Nephron (organoid): ENCODE data around the gene ACAA1.
A peak's percentile ranks its signal among the peaks of the same experiment; 100 is the strongest.

ENCODE experiments used
- H3K27ac Mint-ChIP-seq, 3 experiments: 2 replicates each; pipeline ENCODE4 v1.8.0; 2020; ENCODE audit warnings: mixed read lengths in 3 of 3, mild to moderate bottlenecking in 2 of 3, moderate library complexity in 1 of 3
- H3K27me3 Mint-ChIP-seq: 2 replicates; pipeline ENCODE4 v1.8.0; 2021; ENCODE audit warnings: low read depth, mild to moderate bottlenecking, moderate library complexity, mixed read lengths
- H3K36me3 Mint-ChIP-seq: 2 replicates; pipeline ENCODE4 v1.8.0; 2020; ENCODE audit warnings: low read depth, mixed read lengths
- H3K4me1 Mint-ChIP-seq: 2 replicates; pipeline ENCODE4 v1.8.0; 2020; ENCODE audit warnings: mixed read lengths
- H3K4me3 Mint-ChIP-seq, 3 experiments: 2 replicates each; pipeline ENCODE4 v1.8.0; 2020; ENCODE audit warnings: mild to moderate bottlenecking in 3 of 3, mixed read lengths in 3 of 3, moderate library complexity in 2 of 3
- H3K9me3 Mint-ChIP-seq: 2 replicates; pipeline ENCODE4 v1.8.0; 2020; ENCODE audit warnings: mixed read lengths
- TF ChIP-seq, protein P1 (sequence below), 3 experiments: fragments of 200-600 bp; sonication (generic); IDR thresholded peaks; one replicate each; pipeline ENCODE4 v1.5.0; 2021; ENCODE audit warnings: antibody characterized with exemption in 3 of 3; ENCODE audit not compliant: unreplicated experiment in 3 of 3

ACAA1 gene

GRCh38 chr3:38136777-38137614 lies at the start of gene ACAA1:
Gene ACAA1, minus strand, starts transcription at chr3:38137127. Its CDS starts 92 bp downstream, at chr3:38137035.
- H3K4me3 Mint-ChIP-seq: peak within 1 kb of the TSS; percentile 82 to 93 (median 90)
- H3K27ac Mint-ChIP-seq: peak within 1 kb of the TSS; percentile 79 to 91 (median 90)
- H3K36me3 Mint-ChIP-seq: peaks cover 20% of the 10 kb centered on the region
- H3K4me1 Mint-ChIP-seq: peaks cover 42% of the 10 kb centered on the region
- no peaks in the 10 kb centered on the region for H3K27me3 Mint-ChIP-seq
- no peaks in the 10 kb centered on the region for H3K9me3 Mint-ChIP-seq
- TF ChIP-seq, protein P1, sequence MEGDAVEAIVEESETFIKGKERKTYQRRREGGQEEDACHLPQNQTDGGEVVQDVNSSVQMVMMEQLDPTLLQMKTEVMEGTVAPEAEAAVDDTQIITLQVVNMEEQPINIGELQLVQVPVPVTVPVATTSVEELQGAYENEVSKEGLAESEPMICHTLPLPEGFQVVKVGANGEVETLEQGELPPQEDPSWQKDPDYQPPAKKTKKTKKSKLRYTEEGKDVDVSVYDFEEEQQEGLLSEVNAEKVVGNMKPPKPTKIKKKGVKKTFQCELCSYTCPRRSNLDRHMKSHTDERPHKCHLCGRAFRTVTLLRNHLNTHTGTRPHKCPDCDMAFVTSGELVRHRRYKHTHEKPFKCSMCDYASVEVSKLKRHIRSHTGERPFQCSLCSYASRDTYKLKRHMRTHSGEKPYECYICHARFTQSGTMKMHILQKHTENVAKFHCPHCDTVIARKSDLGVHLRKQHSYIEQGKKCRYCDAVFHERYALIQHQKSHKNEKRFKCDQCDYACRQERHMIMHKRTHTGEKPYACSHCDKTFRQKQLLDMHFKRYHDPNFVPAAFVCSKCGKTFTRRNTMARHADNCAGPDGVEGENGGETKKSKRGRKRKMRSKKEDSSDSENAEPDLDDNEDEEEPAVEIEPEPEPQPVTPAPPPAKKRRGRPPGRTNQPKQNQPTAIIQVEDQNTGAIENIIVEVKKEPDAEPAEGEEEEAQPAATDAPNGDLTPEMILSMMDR (IDR thresholded peaks at IDR 0.05; ENCODE audit: unreplicated experiment in 3 of 3): no peak

DNA sequence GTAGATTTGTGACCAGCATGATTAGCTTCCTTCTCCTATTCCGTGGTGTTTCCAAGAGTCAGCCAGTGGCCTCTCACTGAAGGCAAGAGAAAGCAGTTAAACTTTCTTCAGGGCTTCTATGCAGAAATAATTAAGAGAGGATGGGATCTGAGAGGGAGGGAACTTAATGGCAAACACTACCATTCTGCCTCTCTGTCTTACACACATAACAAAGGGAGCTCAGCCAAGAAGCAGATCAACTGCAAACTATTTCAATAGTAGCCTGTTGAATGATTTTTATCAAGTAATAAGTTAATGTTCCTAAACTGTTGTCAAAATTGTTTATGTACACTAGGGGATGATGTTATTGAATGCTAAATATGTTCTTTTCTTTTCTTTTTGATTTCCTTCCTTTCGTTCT lies 40.3 kb upstream of the ACAA1 start:
- TF ChIP-seq, protein P1 (IDR thresholded peaks at IDR 0.05; ENCODE audit: unreplicated experiment in 3 of 3): no peak
- H3K27me3 Mint-ChIP-seq: no peaks in the 10 kb centered on the region

DNA sequence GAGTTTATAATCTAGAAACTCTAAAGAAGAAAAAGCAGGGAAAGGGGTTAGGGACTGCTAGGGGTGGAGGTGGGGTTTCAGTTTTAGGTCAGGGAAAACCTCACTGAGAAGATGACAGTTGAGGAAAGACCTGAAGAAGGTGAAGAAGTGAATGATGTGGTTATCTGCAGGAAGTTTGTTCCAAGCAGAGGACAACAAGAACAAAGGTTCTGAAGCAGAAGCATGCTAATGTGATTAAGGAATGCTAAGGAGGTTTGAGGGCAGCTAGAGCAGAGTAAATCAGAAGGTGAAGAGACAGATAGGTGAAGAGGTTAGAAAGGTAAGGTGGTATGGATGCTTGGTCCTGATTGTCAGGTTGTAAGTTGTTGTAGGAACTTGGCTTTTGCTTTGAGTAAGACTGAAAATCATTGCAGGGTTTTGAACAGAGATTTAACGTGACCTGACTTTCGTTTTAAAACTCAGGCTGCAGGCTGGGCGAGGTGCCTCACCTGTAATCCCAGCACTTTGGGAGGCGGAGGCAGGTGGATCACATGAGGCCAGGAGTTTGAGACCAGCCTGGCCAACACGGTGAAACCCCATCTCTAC lies 37.0 kb upstream of the ACAA1 start:
- H3K4me3 Mint-ChIP-seq: no peak overlapping the region
- peaks cover 19% of the 10 kb centered on the region for H3K4me1 Mint-ChIP-seq
- H3K9me3 Mint-ChIP-seq: no peaks in the 10 kb centered on the region
- TF ChIP-seq, protein P1 (IDR thresholded peaks at IDR 0.05; ENCODE audit: unreplicated experiment in 3 of 3): no peak
- no peaks in the 10 kb centered on the region for H3K27me3 Mint-ChIP-seq
- no peak overlapping the region for H3K27ac Mint-ChIP-seq
- H3K36me3 Mint-ChIP-seq: peaks cover 5% of the 10 kb centered on the region

More for the DNA sequence above, 40.3 kb upstream of the ACAA1 start:
- H3K9me3 Mint-ChIP-seq: no peaks in the 10 kb centered on the region
- peaks cover 13% of the 10 kb centered on the region for H3K4me1 Mint-ChIP-seq
- no peak overlapping the region for H3K4me3 Mint-ChIP-seq
- H3K36me3 Mint-ChIP-seq: peaks cover 14% of the 10 kb centered on the region
- peak overlapping the region; percentile 5 to 58 (median 18) for H3K27ac Mint-ChIP-seq

- Mint-ChIP-seq H3K27ac (no peak overlapping the region), H3K9me3 (no peaks in the 10 kb centered on the region), H3K4me1 (peaks cover 35% of the 10 kb centered on the region), H3K4me3 (no peak overlapping the region), H3K27me3 (no peaks in the 10 kb centered on the region), H3K36me3 (peaks cover 8% of the 10 kb centered on the region)
- TF ChIP-seq, protein P1 (IDR thresholded peaks at IDR 0.05; ENCODE audit: unreplicated experiment in 3 of 3): no peak
Observed at GRCh38 chr3:38171622-38172021, 34.7 kb upstream of the ACAA1 start.

DNA sequence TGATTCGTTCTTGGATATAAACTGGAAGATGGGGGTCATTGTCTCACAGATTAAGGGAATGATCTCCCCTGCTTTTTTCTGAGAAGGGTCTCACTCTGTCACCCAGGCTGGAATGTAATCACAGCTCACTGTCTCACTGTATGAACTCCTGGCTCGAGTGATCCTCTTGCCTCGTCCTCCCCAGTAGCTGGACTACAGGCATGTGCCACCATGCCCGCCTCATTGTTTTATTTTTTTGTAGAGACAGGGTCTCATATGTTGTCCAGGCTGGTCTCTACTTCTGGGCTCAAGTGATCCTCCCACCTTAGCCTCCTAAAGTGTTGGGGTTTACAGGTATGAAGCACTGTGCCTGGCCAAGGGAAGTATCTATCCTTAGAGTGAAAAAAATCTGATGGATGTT lies 33.8 kb upstream of the ACAA1 start:
- Mint-ChIP-seq H3K27ac (no peak overlapping the region), H3K9me3 (no peaks in the 10 kb centered on the region)

More for the DNA sequence above, 33.8 kb upstream of the ACAA1 start:
- Mint-ChIP-seq H3K27me3 (no peaks in the 10 kb centered on the region), H3K4me1 (peaks cover 41% of the 10 kb centered on the region), H3K36me3 (peaks cover 8% of the 10 kb centered on the region), H3K4me3 (no peak overlapping the region)
- TF ChIP-seq, protein P1 (IDR thresholded peaks at IDR 0.05; ENCODE audit: unreplicated experiment in 3 of 3): no peak
